HCT116 (cell line): ENCODE results near the gene TPST1. TPM values are rescaled to one million over a fixed set of nuclear protein-coding genes. Genes with fewer than 3 reads are reported as not detected.

Experiments used
- ATAC-seq: fragments of 200-7000 bp; cut with Tn5 transposase; 2 replicates; pipeline ENCODE4 v1.9.1; 2020; ENCODE audit warnings: mild to moderate bottlenecking, moderate library complexity
- BruUV-seq: library from RNA; stranded (reverse); fragments of 400-500 nt; replicated peaks from 2 replicates; lab custom pipeline; 2021; lab: Mats Ljungman, UMichigan
- CTCF ChIA-PET: fragments of 300-600 bp; sonication (Branson Sonifier 250); formaldehyde crosslinking; loops from one replicate; lab custom pipeline; 2021; ENCODE audit warnings: antibody characterized with exemption; lab: Charles Lee
- POLR2A ChIA-PET: fragments of 300-600, 350-600 bp; sonication (Branson Sonifier 250); formaldehyde crosslinking; loops from one replicate; lab custom pipeline; 2021; ENCODE audit warnings: antibody characterized with exemption; lab: Charles Lee
- RAD21 ChIA-PET, 2 experiments: fragments of 300-600 bp; sonication (Branson Sonifier 250); formaldehyde crosslinking; loops; one replicate each; lab custom pipeline; 2023; ENCODE audit warnings: low total read pairs in 2 of 2; ENCODE audit not compliant: uncharacterized antibody in 2 of 2, unreplicated experiment in 2 of 2, low non-redundant PET in 1 of 2; lab: Charles Lee
- DNase-seq: peaks from one replicate; pipeline ENCODE4 v3.0.0-alpha.2; 2010; ENCODE audit warnings: low read depth, low spot score
- H2AFZ ChIP-seq: fragments of 200-600 bp; shearing (Covaris generic), sonication (generic); 2 replicates; pipeline ENCODE4 v1.6.1; 2017; ENCODE audit warnings: low read depth, mixed run types, mixed read lengths, antibody characterized with exemption, low read length; ENCODE audit not compliant: poor library complexity, severe bottlenecking
- H3K27ac ChIP-seq: 2 replicates; pipeline ENCODE4 v1.5.1; 2012; ENCODE audit warnings: low read depth, low read length
- H3K27me3 ChIP-seq: fragments of 200-600 bp; sonication (generic); 2 replicates; pipeline ENCODE4 v1.6.1; 2016; ENCODE audit warnings: mixed run types, low read length, mixed read lengths; ENCODE audit not compliant: insufficient read depth
- H3K36me3 ChIP-seq, 2 experiments: fragments of 200-500 bp in 1 of 2; fragments of 200-600 bp in 1 of 2; sonication (Bioruptor generic) in 1 of 2; sonication (generic) in 1 of 2; 2 replicates each; pipeline versions ENCODE4 v1.5.1 to v1.6.1; 2014 to 2016; ENCODE audit warnings: low read length in 2 of 2, inconsistent platforms in 1 of 2, mixed read lengths in 1 of 2, mixed run types in 1 of 2; ENCODE audit not compliant: insufficient read depth in 2 of 2, control insufficient read depth in 1 of 2
- H3K4me1 ChIP-seq, 2 experiments: fragments of 200-600 bp in 1 of 2; sonication (generic) in 1 of 2; 2 replicates each; pipeline versions ENCODE4 v1.5.1 to v1.6.1; 2012 to 2017; ENCODE audit warnings: low read length in 2 of 2, inconsistent platforms in 1 of 2, mild to moderate bottlenecking in 1 of 2, mixed read lengths in 1 of 2, mixed run types in 1 of 2, moderate library complexity in 1 of 2; ENCODE audit not compliant: insufficient read depth in 2 of 2, control insufficient read depth in 1 of 2
- H3K4me2 ChIP-seq: fragments of 200-600 bp; sonication (generic); 2 replicates; pipeline ENCODE4 v1.6.1; 2017; ENCODE audit warnings: mixed run types, low read length, mixed read lengths
- H3K4me3 ChIP-seq, 2 experiments: fragments of 200-600 bp in 1 of 2; sonication (generic) in 1 of 2; replicated peaks in 1 of 2; 2 replicates each; pipeline ENCODE4 v1.5.1; 2011 to 2016; ENCODE audit warnings: low read length in 2 of 2, control low read depth in 1 of 2, low read depth in 1 of 2, mild to moderate bottlenecking in 1 of 2, mixed read lengths in 1 of 2, mixed run types in 1 of 2
- H3K79me2 ChIP-seq: fragments of 200-600 bp; sonication (generic); 2 replicates; pipeline ENCODE4 v1.6.1; 2017; ENCODE audit warnings: mild to moderate bottlenecking, mixed run types, low read length, moderate library complexity, mixed read lengths; ENCODE audit not compliant: insufficient read depth
- H3K9ac ChIP-seq: fragments of 200-600 bp; sonication (generic); 2 replicates; pipeline ENCODE4 v1.6.1; 2016; ENCODE audit warnings: low read length, mixed read lengths
- H3K9me2 ChIP-seq: fragments of 200-600 bp; sonication (generic), shearing (Covaris generic); 2 replicates; pipeline ENCODE4 v1.6.1; 2017; ENCODE audit warnings: mixed run types, mild to moderate bottlenecking, moderate library complexity; ENCODE audit not compliant: insufficient read depth
- H3K9me3 ChIP-seq, 2 experiments: fragments of 200-500 bp in 1 of 2; fragments of 200-600 bp in 1 of 2; sonication (Bioruptor generic) in 1 of 2; sonication (generic) in 1 of 2; 2 replicates each; pipeline ENCODE4 v1.6.1; 2014 to 2017; ENCODE audit warnings: low read length in 2 of 2, mixed read lengths in 2 of 2, inconsistent platforms in 1 of 2, low read depth in 1 of 2, mild to moderate bottlenecking in 1 of 2, mixed run types in 1 of 2, moderate library complexity in 1 of 2; ENCODE audit not compliant: control insufficient read depth in 1 of 2, insufficient read depth in 1 of 2
- H4K20me1 ChIP-seq: fragments of 200-600 bp; sonication (generic), shearing (Covaris generic); 2 replicates; pipeline ENCODE4 v1.6.1; 2017; ENCODE audit warnings: mixed run types, mild to moderate bottlenecking, moderate library complexity; ENCODE audit not compliant: insufficient read depth
- CEBPB ChIP-seq: IDR thresholded peaks from 2 replicates; pipeline ENCODE4 v1.6.1; 2012; ENCODE audit warnings: low read depth
- CTCF ChIP-seq, 3 experiments: fragments of 200-600 bp in 1 of 3; sonication (generic) in 1 of 3; IDR thresholded peaks in 2 of 3; conservative IDR thresholded peaks in 1 of 3; 2 replicates each; pipeline ENCODE4 v1.5.1; 2012 to 2017; ENCODE audit warnings: low read depth in 2 of 3, low read length in 2 of 3, antibody characterized with exemption in 1 of 3, borderline replicate concordance in 1 of 3, control low read depth in 1 of 3, mild to moderate bottlenecking in 1 of 3, mixed read lengths in 1 of 3, mixed run types in 1 of 3, moderate library complexity in 1 of 3; ENCODE audit not compliant: insufficient read depth in 1 of 3
- EGR1 ChIP-seq: IDR thresholded peaks from 2 replicates; pipeline ENCODE4 v1.6.1; 2012; ENCODE audit warnings: low read depth
- EZH2 ChIP-seq: fragments of 200-600 bp; sonication (generic); IDR thresholded peaks from 2 replicates; pipeline ENCODE4 v1.6.1; 2017; ENCODE audit warnings: antibody characterized with exemption, mixed run types
- EZH2phosphoT487 ChIP-seq: fragments of 200-600 bp; IDR thresholded peaks from 2 replicates; pipeline ENCODE4 v1.6.1; 2018; ENCODE audit warnings: antibody characterized with exemption, borderline replicate concordance
- FOSL1 ChIP-seq: IDR thresholded peaks from 2 replicates; pipeline ENCODE4 v1.6.1; 2012; ENCODE audit warnings: low read depth
- JUND ChIP-seq: IDR thresholded peaks from 2 replicates; pipeline ENCODE4 v1.6.1; 2012
- MAX ChIP-seq: IDR thresholded peaks from 2 replicates; pipeline ENCODE4 v1.6.1; 2012
- POLR2A ChIP-seq: IDR thresholded peaks from 2 replicates; pipeline ENCODE4 v1.7.0; 2011; ENCODE audit warnings: borderline replicate concordance; ENCODE audit not compliant: insufficient read depth, insufficient read length; ENCODE audit errors: extremely low read depth
- POLR2AphosphoS5 ChIP-seq: IDR thresholded peaks from 2 replicates; pipeline ENCODE4 v1.6.1; 2011; ENCODE audit warnings: mild to moderate bottlenecking, low read depth, low read length, moderate library complexity
- RAD21 ChIP-seq: IDR thresholded peaks from 2 replicates; pipeline ENCODE4 v1.6.1; 2012; ENCODE audit warnings: low read depth, mild to moderate bottlenecking
- SIN3A ChIP-seq: IDR thresholded peaks from 2 replicates; pipeline ENCODE4 v1.6.1; 2012; ENCODE audit warnings: low read depth
- SRF ChIP-seq: IDR thresholded peaks from 2 replicates; pipeline ENCODE4 v1.6.1; 2012; ENCODE audit warnings: low read depth
- TCF7L2 ChIP-seq: IDR thresholded peaks from 2 replicates; pipeline ENCODE4 v1.7.0; 2011; ENCODE audit warnings: borderline replicate concordance, inconsistent platforms; ENCODE audit not compliant: insufficient read depth, insufficient read length; ENCODE audit errors: extremely low read depth
- YY1 ChIP-seq: IDR thresholded peaks from 2 replicates; pipeline ENCODE4 v1.6.1; 2011; ENCODE audit warnings: low read length, low read depth, moderate library complexity, mild to moderate bottlenecking; ENCODE audit not compliant: insufficient replicate concordance; ENCODE audit errors: extremely low read depth
- ZBTB33 ChIP-seq: IDR thresholded peaks from 2 replicates; pipeline ENCODE4 v1.6.1; 2011; ENCODE audit warnings: mild to moderate bottlenecking, low read length, moderate library complexity; ENCODE audit not compliant: insufficient replicate concordance; ENCODE audit errors: extremely low read depth
- ZFX ChIP-seq: fragments of 450-650 bp; IDR thresholded peaks from 2 replicates; pipeline ENCODE4 v1.6.1; 2017
- intact Hi-C: fragments of 100-400 bp; cut with micrococcal nuclease; formaldehyde crosslinking; loops from 2 replicates; pipeline ENCODE4 v1.10.0; 2022
- total RNA-seq: library from RNA; stranded (reverse); gene quantifications from one replicate; pipeline ENCODE4 v1.2.1, GENCODE V29; 2021; ENCODE audit not compliant: unreplicated experiment

TPST1 gene
- total RNA-seq, 1 experiment from 2014 or later = 11.4 TPM

- H3K27me3 ChIP-seq = no peaks in the 10 kb centered on the region
- H3K4me1 ChIP-seq = peaks cover 23 to 42% of the 10 kb centered on the region in 2 experiments
- ChIA-PET POLR2A (no interaction called here), CTCF (no interaction called here), RAD21 (no interaction called here)
- no peaks in the 10 kb centered on the region for H3K79me2 ChIP-seq
- no TSS peak for BruUV-seq
- no peak overlapping the region for H2AFZ ChIP-seq
- no peak overlapping the region for H3K4me2 ChIP-seq
- no peak overlapping the region for H3K9ac ChIP-seq
- no peak overlapping the region for H3K27ac ChIP-seq
- H3K9me2 ChIP-seq = no peaks in the 10 kb centered on the region
- no peak for DNase-seq
- no peaks in the 10 kb centered on the region for H3K36me3 ChIP-seq
- TF ChIP-seq CEBPB = no peak
- no peak for TF ChIP-seq FOSL1
- no peak for TF ChIP-seq ZBTB33
- TF ChIP-seq POLR2AphosphoS5 = no peak
- TF ChIP-seq MAX = no peak
- TF ChIP-seq CTCF (IDR thresholded peaks at IDR 0.05 in 2 of 3, conservative IDR thresholded peaks at IDR 0.05 in 1 of 3; ENCODE audit: borderline replicate concordance in 1 of 3, insufficient read depth in 1 of 3, low read depth in 2 of 3, low read length in 2 of 3) = no peak
- no peak for TF ChIP-seq EGR1
- TF ChIP-seq EZH2 = no peak
- no peak for TF ChIP-seq EZH2phosphoT487
- no peak for TF ChIP-seq TCF7L2
- no peak for TF ChIP-seq SIN3A
- TF ChIP-seq ZFX = no peak
- TF ChIP-seq YY1 = no peak
- TF ChIP-seq SRF = no peak
- no peak for TF ChIP-seq JUND
- no peak for TF ChIP-seq RAD21
- no peak for TF ChIP-seq POLR2A
- H4K20me1 ChIP-seq = no peaks in the 10 kb centered on the region
- ATAC-seq = no peak
- intact Hi-C loops = no loop called here
- H3K4me3 ChIP-seq = no peak overlapping the region
- no peaks in the 10 kb centered on the region for H3K9me3 ChIP-seq
These were observed 98.5 kb downstream of the TPST1 start for GRCh38 chr7:66303454-66304155.
